Activated gamma-delta T cell treated with anti-CD3 and anti-CD28 coated beads, Interleukin-2, amount 50 U/mL, for 16 hours (primary cell): ENCODE data around the gene KCNA10.
"Not testable (repeated sequence)": the region's sequence is repeated elsewhere in the genome, so short reads cannot be mapped to it uniquely, and the experiment has no call there.

Experiments
- DNase-seq: peaks from one replicate; pipeline ENCODE4 v3.0.0-alpha.2; 2020; ENCODE audit warnings: low read depth

The KCNA10 gene

DNA sequence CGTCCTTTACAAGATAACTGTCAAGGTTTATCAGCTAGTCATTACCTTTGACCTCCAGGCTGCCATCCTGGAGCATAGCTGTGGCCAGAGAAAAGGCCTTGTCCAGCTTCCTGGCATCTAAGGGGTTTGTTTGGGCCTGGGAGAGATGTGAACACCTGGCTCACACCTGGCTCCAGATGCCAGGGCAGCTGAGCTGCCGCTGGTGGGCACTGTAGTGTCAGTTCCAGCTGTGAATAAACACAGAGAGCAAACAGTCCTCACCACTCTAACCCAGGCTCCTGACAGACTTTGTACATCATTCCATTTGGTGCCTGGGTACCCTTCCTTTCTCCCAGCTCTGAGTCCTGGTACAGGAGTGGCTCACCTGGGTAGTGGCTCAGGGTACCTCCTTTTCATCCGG is 14.3 kb upstream of the KCNA10 start:
- no peak for DNase-seq

DNA sequence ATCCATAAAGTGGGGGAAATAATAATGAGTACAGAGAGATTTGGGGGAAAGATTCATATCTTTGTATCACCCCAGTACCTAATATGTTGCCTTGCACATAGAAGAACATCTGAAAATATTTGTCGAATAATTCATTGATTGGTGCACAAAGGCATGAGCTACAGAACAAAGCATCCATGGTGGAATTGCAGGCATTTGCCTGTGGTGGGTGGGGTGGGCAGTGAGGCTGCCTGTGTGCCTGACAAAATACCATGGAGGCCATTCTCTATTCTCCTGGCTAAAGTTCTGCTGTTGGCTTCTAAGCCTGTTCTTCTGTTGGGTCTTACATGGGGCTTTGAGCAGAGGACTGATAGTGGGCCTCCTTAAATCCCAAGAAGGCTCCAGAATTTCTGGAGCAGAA is 10.0 kb upstream of the KCNA10 start:
- no peak for DNase-seq

DNA sequence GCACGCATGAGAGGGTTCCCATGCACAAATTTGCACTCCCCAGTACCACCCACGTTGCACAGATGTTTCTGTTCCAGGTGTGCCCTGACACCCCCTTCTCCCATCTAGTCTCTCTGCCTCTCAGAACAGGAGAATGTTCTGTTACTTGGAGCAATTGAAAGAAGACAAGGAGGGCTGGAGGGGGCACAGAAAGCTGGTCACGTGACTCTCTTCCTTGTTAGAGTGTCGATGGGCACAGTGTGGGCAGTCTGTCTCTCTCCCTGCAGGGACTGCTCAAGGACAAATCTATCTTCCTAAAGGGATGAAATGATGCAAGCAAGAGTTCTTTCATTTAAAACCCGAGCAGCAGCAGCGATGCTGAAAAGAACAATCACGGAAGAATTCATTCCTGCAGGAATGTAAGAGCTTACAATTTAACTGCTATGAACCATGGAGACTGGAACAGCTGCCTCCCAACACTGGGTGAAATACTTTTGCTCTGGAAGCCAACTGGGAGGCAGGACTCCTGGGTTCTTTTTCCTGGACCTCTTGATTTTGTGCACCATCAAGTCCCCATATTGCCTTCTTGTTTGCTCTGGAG is 7.3 kb upstream of the KCNA10 start:
- DNase-seq: no peak

DNA sequence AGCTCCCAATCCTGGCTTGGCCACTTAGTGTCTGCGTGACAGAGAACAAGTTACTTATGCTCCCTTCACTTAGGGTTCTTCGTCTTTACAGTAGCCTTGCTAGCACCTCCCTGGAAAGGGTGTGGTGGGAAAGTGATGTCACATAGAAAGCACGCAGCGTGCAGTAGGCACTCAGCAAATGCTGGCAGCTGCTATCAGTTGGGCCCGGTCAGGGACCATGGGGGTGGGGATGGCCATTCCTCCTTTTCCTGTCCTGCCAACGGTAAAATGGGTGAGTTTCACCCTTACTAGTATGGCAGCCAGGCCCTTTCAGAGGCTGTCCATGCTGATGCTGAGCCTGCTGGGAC is 6.2 kb upstream of the KCNA10 start:
- no peak for DNase-seq

DNA sequence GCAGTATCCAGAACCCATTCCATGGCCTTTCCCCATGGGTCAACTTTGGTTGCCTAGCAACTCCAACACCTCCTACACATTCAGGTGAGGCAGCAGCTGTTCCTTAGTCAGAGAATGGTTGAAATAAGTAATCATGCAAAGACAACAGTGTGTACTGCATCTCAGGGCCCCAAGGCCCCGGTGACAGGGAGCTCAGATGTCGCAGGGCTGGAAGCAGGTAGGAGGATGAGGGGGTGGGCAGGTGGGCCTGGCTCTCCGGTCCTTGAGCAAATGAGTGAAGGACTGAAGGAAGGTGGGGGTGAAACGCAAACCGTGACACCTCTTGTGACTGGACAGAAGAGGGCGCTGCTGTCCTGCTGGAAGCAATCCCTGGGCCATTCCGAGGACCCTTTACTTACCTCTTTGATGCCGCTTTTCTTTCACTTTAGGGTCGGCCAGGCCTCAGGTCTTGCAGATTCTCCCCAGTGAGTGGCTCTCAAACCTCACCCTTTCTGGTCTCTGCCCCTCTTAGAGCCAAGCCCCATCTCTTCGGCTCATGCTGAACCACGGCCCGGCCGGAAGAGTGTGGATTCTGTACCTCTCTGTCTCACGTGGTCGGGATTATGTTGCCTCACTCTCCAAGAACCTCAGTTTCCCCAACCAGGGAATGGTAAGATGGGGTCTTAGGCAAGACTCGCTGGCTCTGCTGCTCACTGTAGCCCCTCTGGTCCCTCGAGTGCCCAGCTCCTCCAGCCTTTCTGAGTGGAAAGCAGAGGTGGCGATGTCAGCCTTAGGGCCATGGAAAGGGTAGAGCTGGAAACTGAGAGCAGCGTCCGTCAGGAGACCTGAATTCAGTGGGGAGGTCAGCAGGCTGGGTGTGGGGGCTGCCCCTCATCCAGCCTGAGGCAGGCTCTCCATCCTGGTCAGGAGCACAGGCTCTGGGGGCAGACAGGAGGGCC is 5.6 kb upstream of the KCNA10 start:
- peak; percentile 19 for DNase-seq

DNA sequence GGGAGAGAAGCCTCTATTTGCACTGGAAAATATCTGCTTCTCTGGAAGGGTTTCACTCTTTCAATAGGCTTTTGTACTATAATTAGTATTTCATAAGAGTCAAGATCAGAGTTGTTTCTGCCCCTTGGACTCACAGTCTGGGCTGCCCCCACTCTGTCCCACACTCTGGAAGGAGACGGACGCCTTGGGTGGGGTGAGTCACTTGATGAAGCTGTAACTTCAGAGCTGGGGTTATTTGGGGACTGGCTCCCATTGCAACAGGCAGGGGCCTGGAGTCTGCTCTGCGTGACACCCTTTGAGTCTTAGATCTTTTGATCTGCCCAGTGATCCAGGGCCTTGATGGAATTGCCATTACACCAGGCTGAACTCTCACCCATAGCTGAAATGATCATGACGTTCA is 4.0 kb upstream of the KCNA10 start:
- no peak for DNase-seq

DNA sequence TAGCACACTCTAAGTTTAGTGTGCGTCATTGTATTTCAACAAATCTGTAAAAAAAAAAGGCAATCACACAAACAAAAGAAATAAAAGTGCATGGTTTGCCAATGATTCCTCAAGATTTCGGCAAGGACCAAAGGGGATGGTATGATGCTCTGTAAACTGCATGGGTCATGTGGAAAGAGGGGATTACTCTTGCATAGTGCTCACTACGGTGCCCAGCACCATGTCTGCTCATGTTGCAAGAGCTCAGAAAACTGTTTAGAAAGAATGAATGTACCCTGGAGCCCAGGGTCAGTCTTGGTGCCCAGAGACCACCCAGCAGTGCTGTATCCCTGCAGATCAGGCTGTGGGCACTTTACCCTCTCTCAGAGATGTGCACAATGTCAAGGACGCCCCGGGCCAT is 3.6 kb upstream of the KCNA10 start:
- no peak for DNase-seq

DNA sequence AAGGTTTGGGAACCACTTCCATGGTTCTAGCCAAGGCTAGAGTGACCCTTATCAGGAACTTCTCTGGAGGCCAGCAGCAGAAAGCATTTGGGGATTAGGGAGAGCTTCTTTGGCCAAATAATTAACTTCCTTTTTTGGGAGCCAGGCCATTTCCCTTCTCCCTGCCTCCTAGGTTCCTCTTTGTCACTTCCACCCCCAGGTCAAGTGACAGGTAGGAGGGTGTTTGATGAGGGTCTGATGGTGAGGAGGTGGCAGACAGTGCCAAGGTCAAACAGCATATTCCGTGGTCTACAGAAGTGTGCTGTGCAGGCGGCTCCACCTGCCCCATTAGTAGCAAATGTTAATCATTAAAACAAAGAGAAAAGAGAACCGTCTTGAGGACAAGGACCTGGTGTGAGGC is 1.9 kb upstream of the KCNA10 start:
- DNase-seq: no peak

DNA sequence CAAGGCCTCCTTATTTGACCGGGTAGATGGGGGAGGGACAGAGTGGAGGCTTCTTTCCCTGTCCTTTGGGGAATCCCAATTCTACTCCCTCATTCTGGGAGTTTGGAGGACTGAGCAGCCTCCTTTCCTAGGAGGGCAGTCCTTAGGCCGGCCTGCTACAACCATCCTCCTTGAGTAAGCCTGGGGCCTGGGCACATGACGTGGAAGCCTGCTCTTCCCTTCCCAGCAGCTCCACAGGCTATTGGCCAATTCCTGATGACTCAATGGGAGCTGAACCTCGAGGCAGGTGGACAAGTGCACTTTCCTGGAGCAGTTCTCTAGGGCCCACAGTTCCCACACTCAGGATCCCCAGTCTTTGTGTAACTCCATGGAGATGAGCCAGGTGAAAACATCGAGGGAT is 3.1 kb downstream of the KCNA10 start:
- no peak for DNase-seq

DNA sequence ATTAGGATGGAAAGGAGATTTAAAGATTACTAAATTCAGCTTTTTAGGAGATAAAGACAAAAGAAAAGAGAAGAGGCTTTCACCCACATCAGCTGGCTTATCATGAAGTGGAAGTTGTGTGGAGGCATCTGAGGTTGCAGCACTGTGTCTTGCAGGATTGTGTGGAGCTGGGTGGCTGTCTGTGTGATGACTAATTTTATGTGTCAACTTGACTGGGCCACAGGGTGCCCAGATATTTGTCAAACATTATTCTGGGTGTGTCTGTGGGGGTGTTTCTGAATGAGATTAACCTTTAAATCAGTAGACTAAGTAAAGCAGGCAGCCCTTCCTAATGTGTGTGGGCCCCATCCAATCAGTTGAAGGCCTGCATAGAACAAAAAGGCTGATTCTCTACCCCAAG is 3.9 kb downstream of the KCNA10 start:
- no peak for DNase-seq

DNA sequence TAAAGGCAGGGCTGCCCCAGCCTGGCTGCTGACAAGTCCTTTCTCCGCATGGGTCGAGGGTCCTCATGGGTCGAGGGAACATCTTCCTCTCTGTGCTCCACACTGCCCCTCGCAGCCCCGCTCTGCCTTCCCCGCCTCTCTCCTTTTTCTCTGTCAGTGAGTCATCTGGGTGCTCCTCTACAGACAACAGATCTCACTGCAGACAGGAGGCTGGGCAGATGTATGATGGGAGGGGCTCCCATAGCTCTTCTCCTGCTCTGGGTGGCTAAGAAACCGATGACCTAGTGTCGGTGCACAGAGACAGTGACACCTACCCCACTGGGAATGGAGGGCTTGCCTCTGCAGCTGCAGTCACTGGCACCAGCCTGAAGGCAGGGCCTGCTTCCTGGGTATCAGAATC is 5.5 kb downstream of the KCNA10 start:
- no peak for DNase-seq

DNA sequence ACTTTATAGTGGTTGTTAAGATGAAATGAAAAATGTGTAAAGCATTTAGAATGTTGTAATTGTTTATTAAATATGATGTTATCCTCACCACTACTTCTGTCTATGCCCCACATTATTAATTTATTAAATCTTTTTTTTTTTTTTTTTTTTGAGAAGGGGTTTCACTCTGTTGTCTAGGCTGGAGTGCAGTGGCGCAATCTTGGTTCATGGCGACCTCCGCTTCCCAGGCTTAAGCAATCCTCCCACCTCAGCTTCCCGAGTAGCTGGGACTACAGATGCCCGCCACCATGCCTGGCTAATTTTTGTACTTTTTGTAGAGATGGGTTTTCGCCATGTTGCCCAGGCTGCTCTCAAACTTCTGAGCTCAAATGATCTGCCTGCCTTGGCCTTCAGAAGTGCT is 7.5 kb downstream of the KCNA10 start:
- DNase-seq: no peak

DNA sequence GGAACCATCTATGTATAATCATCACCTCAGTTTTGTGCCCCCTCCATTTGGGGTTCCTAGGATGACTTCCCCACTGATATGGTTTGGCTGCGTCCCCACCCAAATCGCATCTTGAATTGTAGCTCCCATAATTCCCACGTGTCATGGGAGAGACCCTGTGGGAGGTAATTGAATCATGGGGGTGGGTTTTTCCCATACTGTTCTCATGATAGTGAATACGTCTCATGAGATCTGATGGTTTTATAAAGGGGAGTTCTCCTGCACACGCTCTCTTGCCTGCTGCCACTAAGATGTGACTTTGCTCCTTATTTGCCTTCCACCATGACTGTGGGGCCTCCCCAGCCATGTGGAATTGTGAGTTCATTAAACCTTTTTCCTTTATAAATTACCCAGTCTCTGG is 8.1 kb downstream of the KCNA10 start:
- not testable (repeated sequence) for DNase-seq

DNA sequence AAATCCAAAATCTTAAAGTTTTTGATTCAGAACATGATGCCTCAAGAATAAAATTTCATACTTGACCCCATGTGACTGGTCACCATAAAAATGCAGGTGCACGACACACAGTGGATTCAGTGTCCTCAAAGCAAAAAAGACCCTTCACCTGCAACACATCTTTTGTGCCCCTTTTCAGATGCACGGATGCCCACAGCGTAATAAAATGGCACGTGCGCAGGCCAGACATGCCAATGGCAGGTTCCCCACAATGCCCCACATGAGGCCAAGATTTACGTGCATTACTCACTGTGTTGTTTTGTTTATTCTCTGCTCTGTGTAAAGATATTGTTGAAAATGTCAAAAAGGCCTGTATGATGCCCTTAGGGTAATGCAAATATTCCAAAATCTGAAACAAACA is 9.3 kb downstream of the KCNA10 start:
- no peak for DNase-seq

DNA sequence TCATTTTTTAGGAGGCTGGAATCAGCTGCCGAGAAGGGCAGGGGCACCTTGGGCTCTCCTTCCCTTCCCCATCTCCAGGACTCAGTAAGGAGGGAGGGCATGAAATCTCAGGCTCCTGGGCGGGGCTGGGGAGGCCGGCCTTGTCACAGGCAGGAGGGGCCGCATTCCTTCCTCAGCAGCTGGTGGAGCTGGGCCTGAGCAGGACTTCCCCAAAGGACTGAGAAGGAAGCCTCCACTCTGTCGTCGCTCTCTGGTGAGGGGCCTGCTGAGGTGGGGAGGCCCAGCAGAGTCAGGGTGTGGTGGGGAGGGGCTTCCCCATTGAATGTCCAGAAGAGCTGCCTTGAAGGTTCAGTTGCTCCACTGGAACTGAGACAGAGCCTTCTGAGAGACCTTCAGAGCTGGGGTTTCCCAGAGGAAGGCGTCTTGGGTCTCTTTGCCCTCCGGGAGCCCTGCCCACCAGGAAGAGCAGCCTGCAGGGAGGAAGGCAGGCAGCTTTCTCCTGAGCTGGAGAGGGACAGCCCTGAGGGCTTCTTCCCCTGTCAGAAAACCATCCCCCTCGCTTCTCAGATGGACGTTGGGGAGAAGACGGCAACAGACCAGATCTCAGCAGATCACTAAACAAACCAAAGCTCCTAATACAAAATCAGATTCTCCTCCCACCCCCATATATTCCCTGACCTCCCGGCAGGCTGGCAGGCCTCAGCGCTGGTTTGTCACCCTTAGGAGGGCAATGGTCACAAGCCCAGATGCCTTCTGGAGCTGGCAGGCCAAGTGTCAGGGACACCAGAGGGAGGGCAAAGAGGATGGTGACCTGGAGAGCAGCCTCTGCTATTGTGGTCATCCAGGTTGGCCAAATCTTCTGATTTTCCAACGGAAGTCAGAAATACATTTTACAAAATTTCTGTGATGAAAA is 10.7 kb downstream of the KCNA10 start:
- no peak for DNase-seq

DNA sequence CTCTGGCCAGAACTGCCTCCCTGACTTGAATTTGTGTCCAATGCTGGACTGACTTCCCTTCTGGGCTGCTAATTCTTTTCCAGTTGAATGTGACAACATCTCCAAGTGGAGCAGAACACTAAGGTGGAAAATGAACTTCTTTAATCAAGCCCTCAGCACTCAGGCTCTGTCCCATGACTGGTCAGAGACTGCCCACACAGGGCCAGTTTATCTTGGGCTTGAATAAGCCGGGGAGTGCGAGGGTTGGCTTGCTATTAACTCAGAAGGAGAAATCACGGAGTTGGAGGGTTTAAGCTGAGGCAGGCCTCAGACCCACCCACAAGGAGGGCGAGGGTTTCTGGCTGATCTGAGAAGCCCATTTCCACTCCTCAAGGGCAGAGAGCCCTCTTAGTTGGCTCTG is 12.4 kb downstream of the KCNA10 start:
- DNase-seq: no peak

DNA sequence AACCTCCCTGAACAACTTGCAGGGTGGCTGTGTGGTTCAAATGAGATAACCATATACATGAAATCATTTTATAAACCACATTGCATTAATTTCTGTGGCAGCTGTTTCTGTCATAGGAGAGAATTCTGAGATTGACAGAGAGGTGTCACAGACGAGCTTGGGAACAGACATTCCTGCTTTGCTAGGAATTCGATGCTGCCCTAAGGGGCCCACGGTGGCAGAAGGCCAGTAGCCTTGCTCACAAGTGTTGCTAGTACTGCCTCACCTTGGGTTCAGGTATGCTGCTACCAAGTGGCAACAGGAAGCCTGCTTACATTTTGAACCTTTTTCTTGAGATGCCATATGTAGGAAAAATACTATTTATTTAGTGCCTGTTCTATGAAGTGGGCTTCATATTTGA is 13.4 kb downstream of the KCNA10 start:
- DNase-seq: no peak

DNA sequence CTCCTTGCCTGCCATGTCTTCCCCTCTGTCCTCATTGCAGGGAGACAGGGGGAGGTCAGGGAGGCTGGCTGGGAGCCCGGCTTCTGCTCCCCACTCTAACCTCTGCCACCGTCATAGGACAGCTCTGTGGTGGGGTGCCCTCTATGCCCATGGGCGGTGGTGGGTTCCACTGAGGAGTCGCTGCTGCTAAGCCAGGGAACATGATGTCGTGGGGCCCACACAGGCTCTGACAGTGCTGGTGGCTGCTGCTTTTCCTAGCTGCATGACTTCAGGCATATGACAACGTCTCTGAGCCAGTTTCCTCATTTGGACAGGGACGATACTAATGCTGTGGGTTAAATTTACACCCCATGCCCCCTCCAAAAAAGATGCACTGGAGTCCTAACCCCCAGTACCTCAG is 14.7 kb downstream of the KCNA10 start:
- DNase-seq: no peak

DNA sequence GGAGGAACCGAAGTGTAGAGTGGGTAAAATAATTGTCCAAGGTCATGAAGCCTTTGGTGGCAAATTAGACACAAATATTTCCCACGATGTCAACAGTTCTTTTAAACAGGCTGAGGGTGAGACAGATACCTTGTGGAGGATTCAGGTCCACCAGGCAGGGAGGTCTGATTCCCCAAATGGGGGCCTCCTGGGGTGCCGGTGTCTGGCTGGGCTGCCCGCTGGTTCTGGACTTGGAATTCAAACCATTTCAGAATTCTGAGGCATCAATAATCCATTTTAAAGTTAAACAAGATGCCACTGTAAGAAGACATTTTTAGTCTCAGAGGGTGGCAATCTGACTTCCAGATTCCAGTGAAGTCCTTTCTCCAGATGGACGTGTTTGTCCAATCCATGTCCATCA is 15.5 kb downstream of the KCNA10 start:
- no peak for DNase-seq

DNA sequence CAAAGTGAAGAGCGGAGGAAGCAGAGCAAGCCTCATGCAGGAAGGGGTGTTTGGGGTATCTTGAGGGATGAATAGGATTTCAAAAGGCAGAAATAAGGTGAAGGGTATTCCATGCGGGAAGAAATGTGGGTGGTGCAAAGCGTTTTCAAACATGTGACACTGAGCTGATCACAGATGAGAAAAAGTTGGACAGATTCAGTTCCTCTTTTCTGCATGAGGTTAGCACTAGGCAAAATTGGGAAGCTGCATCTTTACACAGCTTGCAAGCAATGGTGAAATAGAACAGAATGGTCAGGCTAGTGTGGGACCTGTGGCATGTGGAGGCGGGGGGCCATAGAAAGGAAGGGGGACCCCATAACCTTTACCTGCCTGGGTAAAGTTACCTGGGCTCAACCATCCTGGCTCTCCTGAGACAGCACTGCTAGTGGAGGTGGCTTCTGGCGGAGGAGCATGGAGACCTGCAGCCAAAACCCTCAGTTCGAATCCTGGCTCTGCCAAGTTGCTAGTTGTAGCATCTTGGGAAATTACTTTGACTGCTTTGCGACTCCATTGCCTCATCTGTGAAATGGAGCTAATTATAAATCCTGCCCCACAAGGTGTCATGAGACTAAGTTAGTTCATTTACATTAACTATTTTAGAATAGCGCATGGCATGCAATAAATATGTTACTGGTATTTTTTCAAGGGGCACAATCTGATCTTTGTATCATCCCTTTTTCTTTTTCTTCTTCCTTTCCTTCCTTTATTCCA is 16.4 kb downstream of the KCNA10 start:
- DNase-seq: no peak

DNA sequence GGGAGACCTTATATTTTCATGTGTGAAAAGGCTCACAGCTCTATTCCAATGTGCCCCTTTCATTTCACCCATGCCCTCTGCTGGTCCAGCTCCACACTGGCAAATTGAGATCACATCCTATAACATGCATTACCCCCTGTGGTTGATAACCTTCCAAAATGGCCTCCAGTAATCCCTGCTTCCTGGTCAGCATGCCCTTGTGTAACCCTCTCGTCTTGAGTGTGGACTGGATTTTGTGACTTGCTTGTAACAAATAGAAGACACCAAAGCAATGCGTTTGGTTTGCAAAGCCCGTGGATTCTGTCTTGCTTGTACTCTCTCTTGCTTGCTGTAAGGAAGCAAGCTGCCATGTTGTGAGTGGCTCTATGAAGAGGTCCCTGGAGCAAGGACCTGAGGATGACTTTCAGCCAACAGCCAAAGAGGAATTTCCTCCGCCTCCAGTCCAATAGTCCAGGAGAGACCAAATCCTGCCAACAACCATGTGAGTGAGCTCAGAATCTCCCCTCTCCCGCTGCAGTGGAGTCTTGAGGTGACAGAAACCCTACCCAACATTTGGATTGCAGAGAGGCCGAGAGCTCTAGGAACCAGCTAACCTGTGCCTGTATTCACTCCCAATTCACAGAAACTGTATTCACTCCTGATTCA is 17.4 kb downstream of the KCNA10 start:
- no peak for DNase-seq

DNA sequence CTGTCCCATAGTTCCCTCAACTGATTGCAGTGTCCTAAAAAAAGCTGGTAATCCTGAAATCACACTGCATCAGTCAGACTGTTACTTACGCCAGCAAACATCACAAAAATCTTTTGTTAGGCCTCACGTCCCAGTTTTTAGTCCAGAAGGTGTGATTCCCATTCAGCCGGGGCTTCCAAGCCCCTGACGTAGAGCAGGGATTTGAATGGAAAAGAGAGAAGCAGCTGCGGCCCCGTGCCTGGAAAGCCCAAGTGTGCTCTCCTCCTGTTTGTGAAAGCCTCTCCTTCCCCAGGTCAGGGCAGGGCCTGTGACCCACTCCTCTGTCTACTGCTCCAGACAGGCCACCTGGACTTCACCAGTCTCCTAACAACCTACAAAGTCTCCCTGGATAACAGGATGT is 20.7 kb downstream of the KCNA10 start:
- DNase-seq: no peak
